ENCODE data around the gene PSMD12. TPM values are rescaled to one million over a fixed set of nuclear protein-coding genes. Genes with fewer than 3 reads are reported as not detected.

PSMD12 gene
- total RNA-seq, 1 experiment from 2014 or later, result 90.5 TPM

DNA sequence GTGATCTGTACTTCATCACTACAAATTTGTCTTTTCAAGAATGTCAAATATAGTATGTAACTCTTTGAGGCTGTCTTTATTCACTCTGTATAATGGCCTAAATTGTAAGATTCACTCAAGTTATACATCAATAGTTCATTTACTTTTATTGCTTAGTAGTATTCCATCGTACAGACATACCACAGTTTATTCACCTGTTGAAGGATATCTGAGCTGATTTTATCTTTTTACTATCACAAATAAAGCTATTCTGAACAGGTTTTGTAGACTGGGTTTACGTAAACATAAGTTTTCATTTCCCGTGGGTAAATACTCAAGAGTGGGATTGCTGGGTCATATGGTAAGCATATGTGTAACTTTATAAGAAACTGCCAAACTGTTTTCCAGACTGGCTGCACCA, 18.6 kb downstream of the PSMD12 start:
- Histone ChIP-seq H3K23ac (ENCODE audit: insufficient read length, low read depth, low read length) (no peak overlapping the region), H3K56ac (ENCODE audit: insufficient read length, low read depth, low read length) (no peak overlapping the region), H3K27me3 (ENCODE audit: insufficient read depth, low read length) (no peaks in the 10 kb centered on the region), H3K4me1 (ENCODE audit: insufficient read depth, low read length) (no peaks in the 10 kb centered on the region), H2BK12ac (ENCODE audit: insufficient read length, low read depth, low read length) (no peak overlapping the region), H3K9ac (ENCODE audit: extremely low read depth, insufficient read length, low read length) (no peak overlapping the region), H3K79me2 (ENCODE audit: insufficient read depth, low read length) (no peaks in the 10 kb centered on the region; the same call in 1 of the 2 replicates), H3K9me3 (ENCODE audit: control insufficient read depth, low read depth, low read length) (no peaks in the 10 kb centered on the region), H3K14ac (ENCODE audit: insufficient read depth, low read length) (no peak overlapping the region), H3K18ac (ENCODE audit: insufficient read length, low read depth, low read length) (no peak overlapping the region), H4K91ac (ENCODE audit: insufficient read length, low read depth, low read length) (no peak overlapping the region), H2BK120ac (ENCODE audit: low read depth, low read length, poor library complexity, severe bottlenecking) (no peak overlapping the region), H2AK5ac (ENCODE audit: insufficient read length, low read length) (no peak overlapping the region), H2BK15ac (ENCODE audit: low read depth, low read length) (no peak overlapping the region), H3K4ac (ENCODE audit: low read depth, low read length) (no peak overlapping the region), H3T11ph (ENCODE audit: low read length) (no peak overlapping the region), H3K27ac (ENCODE audit: insufficient read length, low read depth, low read length) (no peak overlapping the region), H2BK20ac (ENCODE audit: low read depth, low read length, poor library complexity, severe bottlenecking) (no peak overlapping the region), H3K79me1 (ENCODE audit: insufficient read depth, low read depth, low read length, poor library complexity, severe bottlenecking) (no peaks in the 10 kb centered on the region), H4K5ac (ENCODE audit: insufficient read length, low read depth, low read length) (no peak overlapping the region), H4K8ac (replicated peaks; ENCODE audit: insufficient read length, low read depth, low read length) (no peak overlapping the region), H4K20me1 (ENCODE audit: control insufficient read depth, insufficient read depth, insufficient read length) (no peaks in the 10 kb centered on the region), H3K4me2 (ENCODE audit: insufficient read depth, insufficient read length, low read length) (no peak overlapping the region), H2BK5ac (ENCODE audit: insufficient read length, low read length) (no peak overlapping the region), H2AFZ (ENCODE audit: low read length) (no peak overlapping the region), H3K23me2 (ENCODE audit: insufficient read length, low read depth, low read length, poor library complexity, severe bottlenecking) (no peaks in the 10 kb centered on the region)
- DNase-seq, result no peak
- Mint-ChIP-seq H3K4me1 (no peaks in the 10 kb centered on the region), H3K9me3 (no peaks in the 10 kb centered on the region), H3K27ac (no peak overlapping the region), H3K4me3 (no peak overlapping the region), H3K27me3 (ENCODE audit: low read depth) (no peaks in the 10 kb centered on the region), H3K36me3 (ENCODE audit: insufficient read depth in 1 of 3, low read depth in 3 of 3) (peaks cover 44 to 87% (median 80%) of the 10 kb centered on the region in 3 experiments)
- TF ChIP-seq, protein P1, sequence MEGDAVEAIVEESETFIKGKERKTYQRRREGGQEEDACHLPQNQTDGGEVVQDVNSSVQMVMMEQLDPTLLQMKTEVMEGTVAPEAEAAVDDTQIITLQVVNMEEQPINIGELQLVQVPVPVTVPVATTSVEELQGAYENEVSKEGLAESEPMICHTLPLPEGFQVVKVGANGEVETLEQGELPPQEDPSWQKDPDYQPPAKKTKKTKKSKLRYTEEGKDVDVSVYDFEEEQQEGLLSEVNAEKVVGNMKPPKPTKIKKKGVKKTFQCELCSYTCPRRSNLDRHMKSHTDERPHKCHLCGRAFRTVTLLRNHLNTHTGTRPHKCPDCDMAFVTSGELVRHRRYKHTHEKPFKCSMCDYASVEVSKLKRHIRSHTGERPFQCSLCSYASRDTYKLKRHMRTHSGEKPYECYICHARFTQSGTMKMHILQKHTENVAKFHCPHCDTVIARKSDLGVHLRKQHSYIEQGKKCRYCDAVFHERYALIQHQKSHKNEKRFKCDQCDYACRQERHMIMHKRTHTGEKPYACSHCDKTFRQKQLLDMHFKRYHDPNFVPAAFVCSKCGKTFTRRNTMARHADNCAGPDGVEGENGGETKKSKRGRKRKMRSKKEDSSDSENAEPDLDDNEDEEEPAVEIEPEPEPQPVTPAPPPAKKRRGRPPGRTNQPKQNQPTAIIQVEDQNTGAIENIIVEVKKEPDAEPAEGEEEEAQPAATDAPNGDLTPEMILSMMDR (conservative IDR thresholded peaks at IDR 0.05), result no peak
- no CpG with 5 or more reads among the region's 3 CpGs for WGBS (ENCODE audit: extremely low coverage, insufficient read length, low lambda C conversion rate)

Data from H9 (cell line).